Esophagus squamous epithelium (tissue), 5 donors: ENCODE measurements around the gene CD209. TPM values are rescaled to one million over a fixed set of nuclear protein-coding genes. Genes with fewer than 3 reads are reported as not detected.
"Not testable (repeated sequence)": the region's sequence is repeated elsewhere in the genome, so short reads cannot be mapped to it uniquely, and the experiment has no call there.

Experiments used
- DNase-seq: peaks from one replicate; lab custom pipeline; 2025; lab: John Stamatoyannopoulos, UW
- H3K27ac ChIP-seq, 4 donors: fragments of 200-600 bp; sonication (generic); one replicate each; pipeline ENCODE4 v1.5.1; 2016 to 2019; ENCODE audit warnings: mild to moderate bottlenecking in 1 of 4
- H3K27me3 ChIP-seq, 4 donors: fragments of 200-600 bp; sonication (generic); 1 replicate in 3 of 4; 2 replicates in 1 of 4; pipeline versions ENCODE4 v1.5.1 to v1.6.0; 2017 to 2021; ENCODE audit warnings: antibody characterized with exemption in 1 of 4
- H3K36me3 ChIP-seq, 3 donors: fragments of 200-600 bp; sonication (generic); one replicate each; pipeline ENCODE4 v1.5.1; 2016 to 2019
- H3K4me1 ChIP-seq, 3 donors: fragments of 200-600 bp; sonication (generic); one replicate each; pipeline ENCODE4 v1.5.1; 2017 to 2019
- H3K4me3 ChIP-seq, 4 donors: fragments of 200-600 bp; sonication (generic); 1 replicate in 3 of 4; 2 replicates in 1 of 4; pipeline ENCODE4 v1.5.1; 2016 to 2019; ENCODE audit warnings: mild to moderate bottlenecking in 2 of 4, moderate library complexity in 1 of 4
- H3K9me3 ChIP-seq, 3 donors: fragments of 200-600 bp; sonication (generic); one replicate each; pipeline ENCODE4 v1.5.1; 2016 to 2019
- POLR2A ChIP-seq, 4 donors: fragments of 450-650 bp; IDR thresholded peaks; one replicate each; pipeline ENCODE4 v1.6.1; 2017; ENCODE audit warnings: antibody characterized with exemption in 4 of 4, mild to moderate bottlenecking in 4 of 4, moderate library complexity in 3 of 4
- WGBS, 2 donors: methylation state at CpG; one replicate each; pipeline ENCODE4 v1.1.5; 2018; 5-methylcytosine and 5-hydroxymethylcytosine counted together
- intact Hi-C: fragments of 100-400 bp; cut with DNase I; formaldehyde crosslinking; loops from one replicate; pipeline ENCODE4 v1.15.0; 2022
- total RNA-seq, 4 donors: library from RNA; depleted of rRNA; stranded (reverse); fragments of >200 nt; gene quantifications; one replicate each; pipeline ENCODE4 v1.1.0, GENCODE V29; 2016
- TF ChIP-seq, protein P1 (sequence below), 6 experiments: fragments of 450-650 bp in 4 of 6; fragments of 200-600 bp in 2 of 6; sonication (generic) in 2 of 6; IDR thresholded peaks; one replicate each; pipeline ENCODE4 v1.5.1; 2016 to 2019; ENCODE audit warnings: antibody characterized with exemption in 6 of 6, mild to moderate bottlenecking in 4 of 6, moderate library complexity in 4 of 6
- donor health status: DM: yes; HTN: yes; CAD: no.

Gene CD209
- total RNA-seq, 4 donors from 2014 or later, result 0.40 to 4.9 (median 4.0) TPM; not detected in 1

DNA sequence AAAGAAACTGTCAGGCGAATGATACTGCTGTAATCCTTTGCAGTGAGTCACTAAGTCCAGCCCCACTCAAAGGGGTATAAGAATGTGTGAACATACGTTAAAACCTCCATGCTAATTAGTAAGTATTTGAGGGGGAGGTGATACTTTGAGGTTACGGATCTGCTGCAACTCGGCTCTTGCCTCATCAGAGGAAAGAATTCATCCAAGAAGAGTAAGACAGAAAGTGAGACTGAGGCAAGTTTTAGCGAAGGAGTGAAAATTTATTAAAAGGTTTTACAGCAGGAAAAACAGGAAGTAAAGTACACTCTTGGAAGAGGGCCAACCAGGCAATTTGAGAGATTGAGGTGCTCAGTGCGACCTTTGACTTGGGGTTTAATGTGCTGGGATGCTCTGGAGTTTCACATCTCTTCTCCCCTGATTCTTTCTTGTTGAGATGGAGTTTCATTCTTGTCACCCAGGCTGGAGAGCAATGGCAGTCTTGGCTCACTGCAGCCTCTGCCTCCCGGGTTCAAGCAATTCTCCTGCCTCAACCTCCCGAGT is 25.5 kb upstream of the CD209 start:
- H3K36me3 ChIP-seq, result no peaks in the 10 kb centered on the region
- TF ChIP-seq POLR2A (IDR thresholded peaks at IDR 0.05), result no peak
- TF ChIP-seq, protein P1, sequence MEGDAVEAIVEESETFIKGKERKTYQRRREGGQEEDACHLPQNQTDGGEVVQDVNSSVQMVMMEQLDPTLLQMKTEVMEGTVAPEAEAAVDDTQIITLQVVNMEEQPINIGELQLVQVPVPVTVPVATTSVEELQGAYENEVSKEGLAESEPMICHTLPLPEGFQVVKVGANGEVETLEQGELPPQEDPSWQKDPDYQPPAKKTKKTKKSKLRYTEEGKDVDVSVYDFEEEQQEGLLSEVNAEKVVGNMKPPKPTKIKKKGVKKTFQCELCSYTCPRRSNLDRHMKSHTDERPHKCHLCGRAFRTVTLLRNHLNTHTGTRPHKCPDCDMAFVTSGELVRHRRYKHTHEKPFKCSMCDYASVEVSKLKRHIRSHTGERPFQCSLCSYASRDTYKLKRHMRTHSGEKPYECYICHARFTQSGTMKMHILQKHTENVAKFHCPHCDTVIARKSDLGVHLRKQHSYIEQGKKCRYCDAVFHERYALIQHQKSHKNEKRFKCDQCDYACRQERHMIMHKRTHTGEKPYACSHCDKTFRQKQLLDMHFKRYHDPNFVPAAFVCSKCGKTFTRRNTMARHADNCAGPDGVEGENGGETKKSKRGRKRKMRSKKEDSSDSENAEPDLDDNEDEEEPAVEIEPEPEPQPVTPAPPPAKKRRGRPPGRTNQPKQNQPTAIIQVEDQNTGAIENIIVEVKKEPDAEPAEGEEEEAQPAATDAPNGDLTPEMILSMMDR (IDR thresholded peaks at IDR 0.05), result no peak
- H3K4me1 ChIP-seq, result peaks cover 0 to 13% (median 0%) of the 10 kb centered on the region in 3 donors
- no peak overlapping the region for H3K4me3 ChIP-seq
- no peak for DNase-seq
- H3K27me3 ChIP-seq, result peaks cover 0 to 72% (median 3%) of the 10 kb centered on the region in 4 donors
- H3K9me3 ChIP-seq, result no peaks in the 10 kb centered on the region
- no peak overlapping the region for H3K27ac ChIP-seq
- 12 to 23% methylated on average over 6 to 7 of the region's 8 CpGs for WGBS, 2 donors
- intact Hi-C loops, result no loop called here

DNA sequence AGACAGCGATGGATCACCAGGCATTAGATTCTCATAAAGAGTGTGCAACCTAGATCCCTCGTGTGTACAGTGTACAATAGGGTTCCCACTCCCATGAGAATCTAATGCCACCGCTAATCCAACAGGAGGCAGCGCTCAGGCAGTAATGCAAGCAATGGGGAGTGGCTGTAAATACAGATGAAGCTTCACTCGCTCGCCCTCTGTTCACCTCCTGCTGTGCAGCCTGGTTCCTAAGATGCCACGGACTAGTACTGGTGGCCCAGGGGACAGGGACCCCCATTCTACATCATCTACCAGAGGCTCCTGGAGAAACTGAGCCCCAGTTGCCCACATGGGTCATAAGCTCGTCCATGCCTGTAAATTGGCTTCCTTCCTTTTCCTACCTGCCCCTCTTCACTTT is 23.7 kb upstream of the CD209 start:
- 52 to 64% methylated on average over 7 to 8 of the region's 8 CpGs for WGBS, 2 donors
- intact Hi-C loops, result no loop called here
- TF ChIP-seq POLR2A (IDR thresholded peaks at IDR 0.05), result no peak
- TF ChIP-seq, protein P1 (IDR thresholded peaks at IDR 0.05), result no peak
- Histone ChIP-seq H3K27ac (no peak overlapping the region), H3K27me3 (peaks cover 0 to 74% (median 3%) of the 10 kb centered on the region in 4 donors), H3K9me3 (no peaks in the 10 kb centered on the region), H3K4me1 (peaks cover 0 to 13% (median 0%) of the 10 kb centered on the region in 3 donors), H3K4me3 (no peak overlapping the region), H3K36me3 (no peaks in the 10 kb centered on the region)
- DNase-seq, result no peak

DNA sequence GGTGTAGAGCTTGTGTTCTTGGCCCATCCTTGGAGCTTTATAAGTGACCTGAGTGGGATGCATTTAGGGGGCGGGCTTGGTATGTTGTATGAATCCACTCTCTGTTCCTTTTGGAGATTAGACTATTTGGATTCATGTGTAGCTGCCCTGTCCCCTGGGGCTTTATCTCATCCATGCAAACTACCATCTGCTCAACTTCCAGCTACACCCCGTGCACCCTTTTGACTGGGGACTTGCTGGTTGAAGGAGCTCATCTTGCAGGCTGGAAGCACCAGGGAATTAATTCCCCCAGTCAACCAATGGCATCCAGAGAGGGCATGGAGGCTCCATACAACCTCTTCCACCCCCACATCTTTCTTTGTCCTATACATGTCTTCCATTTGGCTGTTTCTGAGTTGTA is 21.8 kb upstream of the CD209 start:
- Histone ChIP-seq H3K4me3 (no peak overlapping the region), H3K27ac (no peak overlapping the region), H3K27me3 (peaks cover 0 to 80% (median 3%) of the 10 kb centered on the region in 4 donors), H3K4me1 (peaks cover 0 to 13% (median 0%) of the 10 kb centered on the region in 3 donors), H3K36me3 (no peaks in the 10 kb centered on the region), H3K9me3 (no peaks in the 10 kb centered on the region)
- no peak for DNase-seq
- intact Hi-C loops, result no loop called here
- WGBS, 2 donors, result 60 to 65% methylated on average over 2 of the region's 2 CpGs
- TF ChIP-seq, protein P1 (IDR thresholded peaks at IDR 0.05), result no peak
- no peak for TF ChIP-seq POLR2A (IDR thresholded peaks at IDR 0.05)

DNA sequence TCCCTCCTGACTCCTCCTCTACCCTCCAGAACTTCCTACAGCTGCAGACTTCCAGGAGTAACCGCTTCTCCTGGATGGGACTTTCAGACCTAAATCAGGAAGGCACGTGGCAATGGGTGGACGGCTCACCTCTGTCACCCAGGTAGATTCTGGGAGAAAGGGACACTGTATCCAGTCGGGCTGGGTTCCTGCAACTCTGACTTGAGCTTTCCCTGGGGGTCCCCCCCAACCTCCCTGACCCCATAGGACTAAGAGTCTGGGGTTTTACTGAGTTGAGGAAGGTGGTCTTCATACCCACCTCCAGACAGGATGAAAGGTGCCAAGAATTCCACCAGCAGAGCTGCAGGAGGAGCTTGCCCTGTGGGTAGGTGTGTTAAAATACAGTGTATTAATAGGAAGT is 20.2 kb upstream of the CD209 start:
- H3K4me3 ChIP-seq, result no peak overlapping the region
- TF ChIP-seq POLR2A (IDR thresholded peaks at IDR 0.05), result no peak
- TF ChIP-seq, protein P1 (IDR thresholded peaks at IDR 0.05), result no peak
- 39 to 60% methylated on average over 2 to 4 of the region's 4 CpGs for WGBS, 2 donors
- H3K4me1 ChIP-seq, result peaks cover 0 to 5% (median 0%) of the 10 kb centered on the region in 3 donors
- H3K9me3 ChIP-seq, result no peaks in the 10 kb centered on the region
- peaks cover 0 to 78% (median 3%) of the 10 kb centered on the region in 4 donors for H3K27me3 ChIP-seq
- no peak overlapping the region for H3K27ac ChIP-seq
- DNase-seq, result no peak
- intact Hi-C loops, result no loop called here
- H3K36me3 ChIP-seq, result no peaks in the 10 kb centered on the region

DNA sequence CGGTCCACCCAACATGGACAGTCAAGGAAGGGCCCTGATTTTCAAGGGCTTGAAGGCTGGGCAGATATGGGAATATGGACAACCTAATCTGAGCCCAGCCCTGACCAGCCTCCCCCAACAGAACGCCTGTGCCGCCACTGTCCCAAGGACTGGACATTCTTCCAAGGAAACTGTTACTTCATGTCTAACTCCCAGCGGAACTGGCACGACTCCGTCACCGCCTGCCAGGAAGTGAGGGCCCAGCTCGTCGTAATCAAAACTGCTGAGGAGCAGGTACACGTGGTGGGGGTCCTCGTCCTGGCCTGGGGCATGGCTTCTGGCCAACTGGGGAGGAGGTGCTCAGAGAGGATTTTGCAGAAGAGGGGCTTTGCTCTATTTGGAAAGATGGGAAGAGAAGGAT is 19.2 kb upstream of the CD209 start:
- intact Hi-C loops, result no loop called here
- H3K27me3 ChIP-seq, result peaks cover 0 to 77% (median 3%) of the 10 kb centered on the region in 4 donors
- no peaks in the 10 kb centered on the region for H3K9me3 ChIP-seq
- H3K27ac ChIP-seq, result no peak overlapping the region
- H3K36me3 ChIP-seq, result no peaks in the 10 kb centered on the region
- no peak overlapping the region for H3K4me3 ChIP-seq
- DNase-seq, result no peak
- TF ChIP-seq POLR2A (IDR thresholded peaks at IDR 0.05), result no peak
- TF ChIP-seq, protein P1 (IDR thresholded peaks at IDR 0.05), result no peak
- H3K4me1 ChIP-seq, result no peaks in the 10 kb centered on the region
- 42 to 46% methylated on average over 4 to 6 of the region's 11 CpGs for WGBS, 2 donors

DNA sequence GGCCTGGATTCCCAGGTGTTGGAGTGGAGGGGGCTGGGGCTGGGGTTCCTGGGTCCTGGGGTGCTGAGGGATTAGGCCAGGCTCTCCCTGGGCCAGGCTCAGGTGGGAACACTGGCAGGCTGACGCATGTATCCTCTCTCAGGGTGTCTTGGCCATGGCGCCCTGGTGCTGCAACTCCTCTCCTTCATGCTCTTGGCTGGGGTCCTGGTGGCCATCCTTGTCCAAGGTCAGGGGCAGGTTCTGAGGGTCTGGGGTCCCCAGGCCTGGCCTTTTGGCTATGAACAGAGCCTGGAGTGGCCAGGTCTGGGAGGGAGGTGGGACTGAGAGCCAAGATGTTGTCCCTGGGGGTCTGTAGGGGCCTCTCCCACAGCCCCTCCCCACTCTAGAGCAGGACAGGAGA is 17.7 kb upstream of the CD209 start:
- H3K27ac ChIP-seq, H3K4me3 ChIP-seq, DNase-seq, intact Hi-C loops, H3K4me1 ChIP-seq, H3K36me3 ChIP-seq, H3K9me3 ChIP-seq: not testable (repeated sequence)
- 100% methylated on average over 1 of the region's 2 CpGs; no CpG with 5 or more reads in 1 of the 2 donors for WGBS, 2 donors
- H3K27me3 ChIP-seq, result peaks cover 0 to 79% (median 0%) of the 10 kb centered on the region in 4 donors

DNA sequence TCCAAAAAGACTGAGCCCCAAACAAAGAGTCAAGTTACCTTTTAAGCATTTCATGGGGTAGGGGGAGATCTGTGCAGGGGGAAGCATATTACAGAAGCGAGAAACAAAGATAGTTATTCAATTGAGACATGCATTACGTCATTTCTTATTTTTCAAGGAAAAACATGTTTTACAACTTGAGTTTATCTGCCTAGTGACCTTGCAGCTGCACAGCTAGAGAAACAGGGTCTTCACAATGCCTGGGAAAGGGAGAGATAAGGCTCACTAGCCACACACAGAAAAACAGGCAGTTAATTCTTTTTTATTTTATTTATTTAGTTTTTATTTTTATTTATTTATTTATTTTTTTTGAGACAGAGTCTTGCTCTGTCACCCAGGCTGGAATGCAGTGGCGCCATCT is 16.8 kb upstream of the CD209 start:
- intact Hi-C loops, H3K27ac ChIP-seq, DNase-seq, H3K4me1 ChIP-seq, H3K36me3 ChIP-seq, H3K4me3 ChIP-seq: not testable (repeated sequence)
- WGBS, 2 donors, result 43 to 70% methylated on average over 3 of the region's 3 CpGs
- Histone ChIP-seq H3K27me3 (peaks cover 0 to 70% (median 0%) of the 10 kb centered on the region in 4 donors), H3K9me3 (peaks cover 0 to 10% (median 0%) of the 10 kb centered on the region in 3 donors)
